GM19043 (cell line): ENCODE measurements around the gene CRAMP1.
"Not testable (repeated sequence)": the region's sequence is repeated elsewhere in the genome, so short reads cannot be mapped to it uniquely, and the experiment has no call there.

Experiments used
- ATAC-seq: cut with Tn5 transposase; IDR thresholded peaks from one replicate; pipeline ENCODE4 v1.9.1; 2021; ENCODE audit warnings: low read depth; ENCODE audit not compliant: unreplicated experiment

Gene CRAMP1

DNA sequence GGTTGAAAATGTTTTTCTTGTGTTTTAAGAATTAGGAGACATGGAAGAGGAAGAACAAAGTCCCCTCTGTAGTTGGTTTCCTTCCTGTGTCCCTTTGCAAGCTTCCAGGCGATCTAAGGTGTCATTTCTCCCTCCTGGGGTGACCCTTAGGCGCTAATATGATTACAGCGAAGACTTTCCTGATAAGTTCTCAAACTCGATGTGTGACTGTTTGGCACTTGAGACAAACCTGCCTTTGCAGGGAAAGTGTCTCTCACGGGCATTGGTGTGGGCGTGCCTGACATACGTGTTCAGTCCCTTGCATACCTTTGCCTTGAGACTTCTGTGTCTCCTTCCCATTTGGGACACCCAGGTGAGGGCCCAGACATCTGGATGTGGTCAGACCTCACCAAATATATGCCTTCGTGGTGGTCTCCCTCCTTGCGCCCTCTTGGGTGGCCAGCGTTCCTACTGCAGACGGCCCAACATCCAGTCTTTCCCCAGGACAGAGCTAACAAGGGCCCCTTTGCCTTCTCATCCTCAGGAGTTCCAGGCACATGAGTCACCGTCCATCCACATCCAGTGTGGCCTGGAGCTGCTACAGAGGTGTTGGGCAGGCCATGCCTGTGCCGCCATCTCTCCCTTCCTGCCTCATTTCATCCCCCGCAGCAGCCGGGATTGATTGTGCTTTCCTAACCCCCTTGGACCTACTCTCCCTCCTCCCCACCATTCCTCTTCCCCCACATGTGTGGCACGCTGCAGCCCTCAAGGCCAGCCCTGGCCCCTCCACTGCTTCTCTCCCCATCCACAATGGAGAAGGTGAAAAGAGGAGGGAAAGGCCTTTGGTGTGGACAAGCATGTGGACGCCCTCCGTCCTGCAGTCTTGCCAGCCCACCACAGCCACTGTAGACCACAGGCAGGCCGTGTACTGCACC lies 62.8 kb downstream of the CRAMP1 start:
- ATAC-seq = no peak

DNA sequence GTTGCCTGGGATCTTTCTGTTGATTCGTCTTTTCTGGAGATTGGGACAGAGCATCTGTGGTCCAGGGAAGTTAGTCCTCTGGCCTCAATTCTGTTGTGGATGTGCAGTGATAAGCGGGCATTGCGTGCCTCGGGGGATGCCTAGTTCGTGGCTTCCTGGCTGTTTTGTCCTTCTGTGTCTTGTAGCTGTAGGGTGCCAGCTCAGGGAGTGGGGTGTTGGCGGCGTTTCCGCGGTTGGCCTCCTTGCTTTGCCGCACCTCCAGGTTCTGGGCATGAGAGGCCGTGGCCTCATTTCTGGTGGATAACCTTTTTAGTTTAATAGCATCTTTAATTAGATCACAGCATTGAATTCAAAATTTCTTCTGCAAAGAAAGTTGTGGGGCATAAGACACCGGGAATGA lies 64.5 kb downstream of the CRAMP1 start:
- ATAC-seq = no peak

DNA sequence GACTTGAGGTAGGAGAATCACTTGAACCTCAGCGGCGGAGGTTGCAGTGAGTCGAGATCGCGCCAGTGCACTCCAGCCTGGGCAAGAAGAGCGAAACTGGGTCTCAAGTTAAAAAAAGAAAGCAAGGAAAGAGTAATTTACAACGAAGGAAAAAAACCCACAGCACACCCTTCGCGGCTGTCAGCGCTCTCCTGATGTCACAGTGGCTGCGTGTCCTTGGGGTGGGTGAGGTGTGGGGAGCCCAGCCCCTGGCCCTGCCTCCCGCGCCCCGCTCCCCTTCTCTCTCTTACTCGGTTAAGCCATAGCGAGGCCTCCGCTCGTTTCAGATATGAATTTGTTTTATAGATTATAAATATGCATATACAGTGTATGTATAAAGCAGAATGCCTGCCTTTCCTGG lies 65.2 kb downstream of the CRAMP1 start:
- no peak for ATAC-seq

DNA sequence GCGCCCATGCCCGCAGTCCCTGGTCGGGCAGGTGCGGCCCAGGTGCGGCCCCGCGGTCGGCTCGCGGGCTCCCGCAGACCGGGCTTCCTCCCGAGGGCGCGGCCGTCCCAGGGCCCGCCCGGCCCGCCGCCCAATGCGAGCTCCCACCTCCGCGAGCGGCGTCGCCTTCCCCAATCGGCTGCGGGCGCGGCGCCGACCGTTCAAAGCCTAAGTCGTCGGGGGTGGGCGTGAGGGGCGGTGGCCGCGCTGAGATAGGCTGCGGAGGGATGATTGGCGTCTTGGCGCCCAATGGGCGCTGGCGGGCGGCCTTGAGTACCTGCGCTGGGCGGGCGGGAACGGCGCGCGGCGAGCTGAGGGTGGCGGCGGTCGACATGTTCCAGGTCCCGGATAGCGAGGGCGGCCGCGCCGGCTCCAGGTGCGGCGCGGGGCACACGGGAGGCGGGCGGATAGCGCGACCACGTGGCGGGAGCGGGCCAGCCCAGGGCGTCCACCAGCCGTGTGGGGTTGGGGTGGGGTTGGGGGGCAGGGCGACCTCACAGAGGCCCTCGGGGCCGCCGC lies 65.9 kb downstream of the CRAMP1 start, which contains the start of gene JPT2:
Gene JPT2, plus strand, starts transcription at position 338 of the 558 bp plus-strand sequence. Its CDS starts 34 bp downstream, at position 372.
- peak; percentile 92 for ATAC-seq

DNA sequence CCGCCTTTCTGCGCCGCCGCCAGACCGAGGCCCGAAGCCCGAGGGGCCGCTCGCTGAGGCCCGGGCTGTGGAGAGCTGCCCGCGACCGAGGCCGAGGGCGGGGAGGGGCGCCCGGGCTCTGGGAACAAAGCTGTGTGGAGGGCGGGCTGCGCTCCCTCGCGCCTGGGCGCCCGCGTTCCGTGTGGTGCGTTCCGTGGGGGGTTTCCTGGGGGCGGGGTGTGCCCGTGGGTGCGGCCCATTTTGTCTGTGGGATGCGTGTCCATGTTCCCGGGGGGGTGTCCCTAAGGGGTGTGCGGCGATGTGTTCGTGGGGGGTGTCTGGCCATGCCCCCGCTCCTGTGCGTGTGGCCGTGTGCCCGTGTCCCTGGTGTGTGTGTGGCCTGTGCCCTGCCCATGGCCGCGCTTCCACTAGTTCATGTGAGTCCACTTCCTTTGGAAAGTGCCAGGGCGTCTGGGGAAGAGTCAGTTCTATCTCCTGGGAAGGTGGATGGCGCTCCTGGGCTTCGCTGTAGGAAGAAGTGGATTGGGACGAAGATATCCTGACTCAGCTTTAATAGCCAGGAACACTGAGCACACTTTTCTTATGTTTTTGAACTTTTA lies 66.4 kb downstream of the CRAMP1 start:
- no peak for ATAC-seq

DNA sequence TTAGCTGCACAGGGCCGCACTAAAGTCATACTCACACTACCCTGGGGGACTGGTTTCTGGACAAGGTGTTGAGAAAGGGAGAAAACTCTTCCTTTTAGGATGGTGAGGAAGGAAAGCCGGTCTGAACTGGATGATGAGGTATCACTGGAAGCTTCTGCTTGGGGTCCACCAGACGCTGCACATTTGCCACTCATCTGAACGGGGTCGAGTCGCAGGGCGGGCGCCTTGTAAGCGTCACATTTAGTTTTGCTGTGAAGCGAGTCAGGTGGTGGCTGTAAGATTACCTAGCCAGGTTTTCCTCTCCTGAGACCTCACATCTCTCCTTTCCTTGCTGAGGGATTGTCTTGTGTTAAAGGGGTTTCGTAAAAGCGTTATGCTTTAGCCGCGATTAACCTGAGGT lies 68.2 kb downstream of the CRAMP1 start:
- no peak for ATAC-seq

DNA sequence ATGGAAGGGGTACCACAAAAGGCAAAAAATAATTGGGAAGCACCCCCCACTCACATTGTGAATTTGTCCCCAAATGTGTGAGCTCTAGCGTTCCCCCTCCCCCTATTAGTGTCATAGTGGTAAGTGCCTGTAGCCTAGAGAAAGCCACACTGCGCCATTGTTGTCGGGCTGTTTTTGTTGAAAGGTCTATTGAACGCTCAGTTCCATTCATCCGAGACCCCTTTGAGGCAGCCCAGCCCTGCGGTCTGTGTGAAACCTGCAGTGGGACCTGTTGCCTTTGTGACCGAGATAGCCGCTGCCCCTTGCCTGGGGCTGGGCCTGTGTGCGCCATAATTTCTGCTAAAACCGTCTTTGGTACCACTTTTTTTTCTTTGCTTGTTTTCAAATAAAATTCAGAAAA lies 68.9 kb downstream of the CRAMP1 start:
- no peak for ATAC-seq

DNA sequence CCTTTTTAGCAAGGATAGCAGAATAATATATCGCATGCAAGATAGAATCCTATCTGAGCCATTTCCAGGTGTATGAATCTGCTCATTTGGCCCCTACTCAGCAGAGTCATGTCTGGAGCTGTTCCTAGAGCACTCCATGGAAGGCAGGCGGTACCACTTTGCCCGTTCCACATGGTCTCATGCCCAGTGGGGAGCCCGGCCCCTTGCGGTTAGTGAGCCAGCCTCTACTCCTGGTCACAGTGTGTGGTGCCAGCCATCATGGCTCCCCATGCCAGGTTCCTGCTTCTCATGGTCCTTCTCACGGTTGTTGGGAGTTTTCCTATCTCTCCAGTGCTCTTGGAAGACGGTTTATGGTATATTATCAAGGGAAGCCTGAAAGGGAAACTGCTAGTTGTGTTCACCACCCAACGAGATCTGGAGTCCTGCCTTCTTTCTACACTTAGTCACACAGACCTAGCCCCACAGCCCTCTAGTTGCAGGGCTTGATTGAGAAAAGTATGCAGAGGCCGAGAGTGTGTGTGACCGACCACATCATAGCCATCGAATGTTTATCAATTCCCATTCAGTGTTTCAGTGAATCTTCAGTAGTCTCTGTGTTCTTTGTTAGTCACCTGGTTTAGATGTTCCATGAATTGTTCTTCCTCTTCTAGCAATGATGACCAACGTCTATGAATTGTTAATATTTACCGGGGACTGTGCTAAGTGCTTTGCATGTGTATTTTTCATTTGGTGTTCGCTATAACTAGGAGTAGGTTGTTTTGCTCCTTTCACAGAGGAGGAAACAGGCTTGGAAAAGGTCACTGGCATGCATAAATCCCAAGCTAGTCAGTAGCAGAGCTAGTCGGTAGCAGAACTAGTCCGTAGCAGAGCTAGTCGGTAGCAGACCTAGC lies 75.5 kb downstream of the CRAMP1 start:
- no peak for ATAC-seq

DNA sequence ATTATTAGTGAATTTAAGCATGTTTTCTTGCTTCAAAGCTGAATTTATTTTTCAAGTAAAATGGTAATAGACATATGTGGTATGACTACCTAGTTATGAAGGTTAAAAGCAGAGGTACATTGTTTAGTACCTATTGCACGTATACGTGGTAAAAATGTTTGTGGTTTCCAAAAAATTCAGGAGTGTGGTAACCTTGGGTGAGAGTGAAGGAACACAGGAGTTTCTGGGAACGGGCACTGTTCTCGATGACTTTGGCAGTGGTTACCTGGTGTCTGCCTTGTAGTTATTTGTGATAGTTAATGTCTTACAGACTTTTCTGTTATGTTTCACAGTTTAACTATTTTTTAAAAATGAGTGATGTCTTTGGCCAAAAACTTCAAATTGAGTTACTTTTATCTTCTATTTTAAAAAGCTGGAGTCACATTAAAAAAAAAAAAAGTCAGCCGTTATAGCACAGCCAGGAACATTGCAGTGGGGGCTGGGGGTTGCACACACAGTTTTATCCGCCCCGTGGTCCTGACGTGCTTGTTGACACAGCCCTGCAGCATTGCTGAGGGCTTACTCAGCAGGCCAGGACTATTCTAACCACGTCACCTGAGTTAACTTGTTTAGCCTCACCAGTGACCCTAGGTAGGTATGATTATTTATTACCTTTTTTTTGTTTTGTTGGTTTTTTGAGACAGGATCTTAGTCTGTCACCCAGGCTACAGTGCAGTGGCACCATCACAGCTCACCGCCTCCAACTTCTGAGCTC lies 76.8 kb downstream of the CRAMP1 start:
- ATAC-seq = no peak

DNA sequence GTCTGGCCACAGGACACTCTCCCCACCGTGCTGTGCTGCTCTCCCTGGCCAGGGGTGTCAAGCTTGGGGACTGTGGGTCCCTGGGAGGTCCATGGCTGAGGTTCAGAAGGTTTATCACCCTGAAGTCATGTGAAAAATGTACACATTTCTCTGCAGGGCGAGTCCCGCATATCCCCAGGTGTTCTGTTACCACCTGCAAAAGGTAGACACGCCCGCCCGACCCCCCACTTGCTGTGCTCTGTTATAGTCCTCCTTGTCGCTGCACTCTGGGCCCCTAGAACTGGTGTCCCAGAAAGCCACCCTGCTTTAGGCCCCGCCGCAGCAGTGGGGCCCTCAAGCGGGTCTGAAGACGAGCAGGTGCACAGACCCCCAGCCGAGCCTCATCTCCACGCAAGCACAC lies 77.7 kb downstream of the CRAMP1 start:
- ATAC-seq = no peak

DNA sequence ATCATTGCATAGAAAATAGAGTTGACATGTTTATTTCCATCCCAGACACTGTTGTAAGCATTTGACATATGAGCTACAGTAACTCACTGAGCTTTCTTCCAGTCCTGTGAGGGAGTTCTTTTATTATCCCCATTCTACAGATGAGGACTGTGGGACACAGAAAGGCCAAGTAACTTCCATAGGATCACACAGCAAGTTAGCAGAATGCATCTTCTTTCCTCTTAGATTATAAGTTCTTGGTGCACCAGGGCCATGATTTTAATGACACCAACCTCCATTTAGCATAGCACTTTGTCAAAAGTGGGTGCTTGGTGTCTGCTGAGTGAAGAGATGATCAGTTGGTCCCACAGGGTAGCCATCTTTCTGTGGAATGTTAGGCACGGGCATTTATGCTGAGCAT lies 78.7 kb downstream of the CRAMP1 start:
- no peak for ATAC-seq

DNA sequence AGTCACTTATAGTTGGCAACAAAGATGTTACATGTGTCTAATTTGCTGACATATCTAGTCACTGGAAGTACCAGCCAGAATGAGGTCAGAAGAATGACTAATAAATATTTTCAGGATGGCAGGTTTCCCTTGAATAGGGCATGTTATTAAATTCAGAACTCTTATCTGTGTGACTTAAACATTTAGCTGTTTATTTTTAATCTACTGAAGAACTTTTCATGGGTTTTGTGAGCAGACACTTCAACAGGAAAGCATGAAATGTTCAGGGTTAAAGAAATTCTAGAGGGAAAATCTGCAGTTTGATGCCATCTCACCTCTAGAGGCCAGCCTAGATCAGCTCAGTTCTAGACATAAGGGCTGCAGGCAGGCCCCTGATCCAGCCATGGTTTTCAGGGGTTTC lies 79.1 kb downstream of the CRAMP1 start:
- no peak for ATAC-seq

DNA sequence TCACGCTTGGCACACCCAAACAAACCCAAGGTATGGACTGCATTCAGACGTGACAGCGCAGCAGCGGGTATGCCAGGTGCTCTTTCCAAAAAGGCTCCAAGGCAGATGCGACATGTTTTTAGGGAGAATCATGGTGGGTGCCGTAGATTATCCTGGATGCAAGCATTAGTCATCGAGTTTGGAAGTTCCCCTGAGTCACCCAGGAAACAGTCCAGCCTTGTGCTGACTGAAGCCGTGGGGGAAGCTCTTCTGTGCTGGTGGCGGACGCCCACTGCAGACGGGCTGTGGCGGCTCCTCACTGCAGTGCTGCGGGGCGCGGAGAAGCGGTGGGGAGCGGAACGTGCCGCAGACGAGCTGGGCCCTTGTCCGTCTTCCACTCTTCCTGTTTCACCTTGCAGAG lies 79.8 kb downstream of the CRAMP1 start:
- ATAC-seq = no peak

DNA sequence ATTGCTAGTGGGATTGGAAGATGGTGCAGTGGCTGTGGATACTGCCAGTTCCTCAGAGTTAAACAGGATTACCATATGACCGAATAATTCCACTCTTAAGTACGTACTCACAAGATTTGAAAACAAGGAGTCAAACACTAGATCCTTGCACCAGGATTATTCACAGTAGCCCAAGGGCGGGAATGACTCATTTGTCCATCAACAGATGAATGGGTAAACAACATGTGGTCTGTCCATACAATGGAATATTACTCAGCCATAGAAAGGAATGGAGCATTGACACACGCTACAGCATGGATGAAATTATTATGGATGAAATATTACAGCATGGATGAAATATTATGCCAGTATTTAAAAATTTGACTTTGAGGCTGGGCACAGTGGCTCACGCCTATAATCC lies 84.7 kb downstream of the CRAMP1 start:
- no peak for ATAC-seq

DNA sequence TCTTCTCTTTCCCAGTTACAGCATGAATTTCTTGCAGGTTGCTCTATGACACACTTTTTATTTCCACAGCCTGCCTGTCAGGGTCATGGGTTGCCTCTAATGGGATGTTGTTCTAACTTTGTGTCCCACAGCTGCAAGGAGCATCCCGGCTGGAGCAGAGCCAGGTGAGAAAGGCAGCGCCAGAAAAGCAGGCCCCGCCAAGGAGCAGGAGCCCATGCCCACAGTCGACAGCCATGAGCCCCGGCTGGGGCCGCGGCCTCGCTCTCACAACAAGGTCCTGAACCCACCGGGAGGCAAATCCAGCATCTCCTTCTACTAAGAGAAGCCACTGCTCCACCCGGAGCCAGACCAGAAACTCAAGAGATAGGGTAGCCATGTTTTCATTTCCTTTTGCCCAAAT lies 86.5 kb downstream of the CRAMP1 start:
- ATAC-seq = no peak

DNA sequence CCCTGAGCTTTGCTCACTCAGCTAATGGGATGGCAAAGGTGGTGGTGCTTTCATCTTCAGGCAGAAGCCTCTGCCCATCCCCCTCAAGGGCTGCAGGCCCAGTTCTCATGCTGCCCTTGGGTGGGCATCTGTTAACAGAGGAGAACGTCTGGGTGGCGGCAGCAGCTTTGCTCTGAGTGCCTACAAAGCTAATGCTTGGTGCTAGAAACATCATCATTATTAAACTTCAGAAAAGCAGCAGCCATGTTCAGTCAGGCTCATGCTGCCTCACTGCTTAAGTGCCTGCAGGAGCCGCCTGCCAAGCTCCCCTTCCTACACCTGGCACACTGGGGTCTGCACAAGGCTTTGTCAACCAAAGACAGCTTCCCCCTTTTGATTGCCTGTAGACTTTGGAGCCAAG lies 88.1 kb downstream of the CRAMP1 start:
- no peak for ATAC-seq

DNA sequence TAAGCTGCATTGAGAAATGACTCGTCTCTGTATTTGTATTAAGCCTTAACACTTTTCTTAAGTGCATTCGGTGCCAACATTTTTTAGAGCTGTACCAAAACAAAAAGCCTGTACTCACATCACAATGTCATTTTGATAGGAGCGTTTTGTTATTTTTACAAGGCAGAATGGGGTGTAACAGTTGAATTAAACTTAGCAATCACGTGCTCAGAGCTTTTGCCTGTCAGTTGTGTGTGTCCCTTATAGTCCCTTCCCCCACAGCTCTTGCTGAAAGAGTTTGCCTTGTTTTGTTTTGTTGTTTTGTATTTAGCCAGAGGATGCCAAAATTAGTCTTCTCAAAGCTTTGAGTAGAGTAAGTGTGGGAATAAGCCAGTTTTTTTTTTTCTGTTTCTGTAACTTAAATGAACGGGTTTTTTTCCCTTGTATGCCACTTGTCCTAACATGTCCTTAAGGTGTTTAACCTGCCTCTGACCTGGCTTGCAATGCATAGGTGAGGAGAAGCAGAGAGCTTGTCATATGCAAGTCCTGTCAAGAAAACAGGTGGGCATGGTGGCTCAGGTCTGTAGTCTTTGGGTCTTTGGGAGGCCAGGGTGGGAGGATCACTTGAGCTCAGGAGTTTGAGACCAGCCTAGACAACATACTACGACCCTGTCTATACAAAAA lies 89.2 kb downstream of the CRAMP1 start:
- ATAC-seq = no peak

DNA sequence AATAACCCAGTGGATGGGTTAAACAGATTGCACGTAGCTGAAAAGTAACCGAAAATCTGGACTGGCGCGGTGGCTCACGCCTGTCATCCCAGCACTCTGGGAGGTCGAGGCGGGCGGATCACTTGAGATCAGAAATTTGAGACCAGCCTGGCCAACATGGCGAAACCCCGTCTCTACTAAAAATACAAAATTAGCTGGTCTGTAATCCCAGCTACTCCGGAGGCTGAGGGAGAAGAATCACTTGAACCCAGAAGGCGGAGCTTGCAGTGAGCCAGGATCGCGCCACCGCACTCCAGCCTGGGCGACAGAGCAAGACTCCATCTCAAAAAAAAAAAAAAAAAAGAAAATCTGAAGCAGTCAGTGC lies 93.1 kb downstream of the CRAMP1 start:
- not testable (repeated sequence) for ATAC-seq

DNA sequence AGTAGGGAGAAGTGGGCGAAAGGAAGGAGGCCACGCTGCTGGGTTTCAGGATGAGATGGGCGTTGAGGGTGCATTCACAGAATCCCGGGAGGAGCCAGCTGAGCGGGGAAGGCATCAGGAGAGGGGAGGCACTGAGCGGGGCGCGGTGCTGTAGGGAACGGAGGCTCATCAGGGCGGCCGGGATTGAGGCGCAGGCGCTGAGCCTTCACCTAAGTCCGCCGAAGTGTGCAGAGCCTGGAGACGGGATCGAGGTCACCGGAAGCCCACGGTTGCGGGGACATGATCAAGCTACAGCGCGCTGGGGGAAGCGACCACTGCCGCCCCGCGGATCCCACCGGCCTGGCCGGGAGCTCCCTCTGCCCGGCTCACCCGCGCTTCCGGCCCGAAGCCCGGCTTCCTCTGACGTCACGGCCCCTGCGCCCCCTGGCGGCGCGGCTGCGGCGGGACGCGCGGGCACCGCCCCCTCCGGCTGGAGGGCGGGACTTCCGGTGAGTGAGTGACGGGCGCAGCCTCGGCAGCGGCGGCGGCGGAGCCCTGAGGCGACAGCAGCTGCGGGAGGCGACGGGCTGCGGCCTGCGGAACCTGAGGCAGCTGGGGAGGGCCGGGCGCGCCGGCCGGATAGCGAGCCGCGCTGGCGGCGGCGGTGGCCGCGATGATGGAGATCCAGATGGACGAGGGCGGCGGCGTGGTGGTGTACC lies 93.7 kb downstream of the CRAMP1 start, which contains the start of gene MAPK8IP3:
Gene MAPK8IP3, plus strand, starts transcription at position 508 of the 698 bp plus-strand sequence. Its CDS starts 145 bp downstream, at position 653.
- peak; percentile 76 for ATAC-seq
